ENCODE measurements around the gene AADACL2. TPM values are rescaled to one million over a fixed set of nuclear protein-coding genes. Genes with fewer than 3 reads are reported as not detected.

Gene AADACL2
- total RNA-seq, 4 donors from 2014 or later, result 0.21 TPM; not detected in 3

DNA sequence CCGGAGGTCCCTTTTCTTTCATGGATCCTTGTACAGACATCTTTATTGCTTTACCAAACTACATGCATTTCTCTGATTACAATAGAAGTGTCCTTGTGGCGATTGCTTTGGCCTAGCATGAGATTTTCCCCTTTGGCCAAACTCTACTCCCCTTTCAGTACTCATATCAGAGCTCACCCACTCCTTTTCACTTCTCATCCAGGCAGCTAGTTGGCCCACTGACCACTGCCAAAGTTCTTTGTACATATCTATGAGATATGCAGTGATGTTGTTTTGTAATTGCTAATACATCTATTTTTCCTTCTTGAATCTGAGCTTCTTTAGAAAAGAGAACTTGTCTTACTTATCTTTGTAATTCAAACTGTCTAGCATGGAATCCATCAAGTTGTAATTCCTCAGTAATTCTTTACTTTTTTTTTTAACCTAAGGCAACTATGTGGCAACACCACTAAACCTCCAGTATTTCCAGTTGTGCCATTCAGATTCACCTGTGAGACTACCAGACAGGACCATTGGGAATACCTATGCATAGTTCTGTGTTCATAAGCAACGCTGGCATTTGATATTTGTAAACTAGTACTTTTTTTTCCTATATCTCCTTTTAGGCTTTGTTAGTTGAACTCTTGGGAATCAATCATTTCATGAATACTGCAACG is 39.2 kb downstream of the AADACL2 start:
- H3K4me1 ChIP-seq, result peaks cover 0 to 57% (median 11%) of the 10 kb centered on the region in 4 donors
- TF ChIP-seq EP300 (IDR thresholded peaks at IDR 0.05) (no peak), POLR2A (IDR thresholded peaks at IDR 0.05) (no peak), CTCF (IDR thresholded peaks at IDR 0.05) (no peak)
- no peak overlapping the region for H3K4me3 ChIP-seq
- H3K9me3 ChIP-seq, result no peaks in the 10 kb centered on the region
- WGBS, 2 donors, result 92 to 97% methylated on average over 4 of the region's 4 CpGs
- no peak overlapping the region for H3K27ac ChIP-seq
- H3K36me3 ChIP-seq, result no peaks in the 10 kb centered on the region
- H3K27me3 ChIP-seq, result no peaks in the 10 kb centered on the region
- DNase-seq (ENCODE audit: low spot score in 2 of 2), result no peak

DNA sequence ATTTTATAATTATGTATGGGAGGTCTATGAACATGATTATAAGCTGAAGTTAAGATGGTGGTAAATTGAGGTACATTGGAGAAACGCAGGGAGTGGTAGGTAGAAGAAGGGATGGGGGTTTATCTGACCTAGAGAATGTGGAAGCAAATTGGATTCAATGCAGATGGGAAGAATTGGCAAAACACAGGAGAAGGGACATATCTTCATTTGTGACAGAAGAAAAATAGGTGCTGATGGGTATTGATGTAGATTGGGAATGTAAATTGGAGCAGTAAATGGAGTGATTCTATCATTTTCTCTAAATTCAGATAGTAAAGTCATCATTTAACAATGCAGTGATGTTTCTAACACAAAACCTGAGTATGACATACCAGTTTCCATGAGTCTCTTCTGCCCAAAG is 40.5 kb downstream of the AADACL2 start:
- TF ChIP-seq CTCF (IDR thresholded peaks at IDR 0.05) (no peak), EP300 (IDR thresholded peaks at IDR 0.05) (no peak), POLR2A (IDR thresholded peaks at IDR 0.05) (no peak)
- no peak overlapping the region for H3K4me3 ChIP-seq
- no peaks in the 10 kb centered on the region for H3K27me3 ChIP-seq
- no peak for DNase-seq (ENCODE audit: low spot score in 2 of 2)
- no peak overlapping the region for H3K27ac ChIP-seq
- peaks cover 0 to 50% (median 11%) of the 10 kb centered on the region in 4 donors for H3K4me1 ChIP-seq
- H3K9me3 ChIP-seq, result no peaks in the 10 kb centered on the region
- H3K36me3 ChIP-seq, result no peaks in the 10 kb centered on the region
- 94 to 100% methylated on average over 1 of the region's 1 CpG for WGBS, 2 donors

DNA sequence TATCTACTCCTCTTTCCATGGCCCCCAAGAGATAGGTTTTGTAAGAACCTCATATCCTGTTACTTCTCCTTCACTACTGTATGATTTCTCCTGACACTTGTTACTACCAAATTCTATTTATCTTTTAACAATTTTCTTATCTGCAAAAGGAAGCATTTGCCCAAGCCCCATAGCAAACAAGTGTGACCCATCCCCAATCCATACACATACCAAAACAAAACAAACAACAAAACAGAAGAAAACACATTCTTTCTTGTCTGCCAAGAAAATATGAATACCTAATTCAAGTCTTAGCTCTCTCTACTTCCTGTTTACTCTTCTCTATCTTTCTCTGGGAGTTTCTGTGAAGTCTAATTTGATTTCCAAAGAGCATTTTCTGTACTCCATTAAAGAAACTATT is 41.2 kb downstream of the AADACL2 start:
- DNase-seq (ENCODE audit: low spot score in 2 of 2), result no peak
- Histone ChIP-seq H3K9me3 (no peaks in the 10 kb centered on the region), H3K27me3 (no peaks in the 10 kb centered on the region), H3K4me3 (no peak overlapping the region), H3K27ac (no peak overlapping the region), H3K4me1 (peaks cover 0 to 45% (median 11%) of the 10 kb centered on the region in 4 donors), H3K36me3 (no peaks in the 10 kb centered on the region)
- TF ChIP-seq CTCF (IDR thresholded peaks at IDR 0.05) (no peak), EP300 (IDR thresholded peaks at IDR 0.05) (no peak), POLR2A (IDR thresholded peaks at IDR 0.05) (no peak)

DNA sequence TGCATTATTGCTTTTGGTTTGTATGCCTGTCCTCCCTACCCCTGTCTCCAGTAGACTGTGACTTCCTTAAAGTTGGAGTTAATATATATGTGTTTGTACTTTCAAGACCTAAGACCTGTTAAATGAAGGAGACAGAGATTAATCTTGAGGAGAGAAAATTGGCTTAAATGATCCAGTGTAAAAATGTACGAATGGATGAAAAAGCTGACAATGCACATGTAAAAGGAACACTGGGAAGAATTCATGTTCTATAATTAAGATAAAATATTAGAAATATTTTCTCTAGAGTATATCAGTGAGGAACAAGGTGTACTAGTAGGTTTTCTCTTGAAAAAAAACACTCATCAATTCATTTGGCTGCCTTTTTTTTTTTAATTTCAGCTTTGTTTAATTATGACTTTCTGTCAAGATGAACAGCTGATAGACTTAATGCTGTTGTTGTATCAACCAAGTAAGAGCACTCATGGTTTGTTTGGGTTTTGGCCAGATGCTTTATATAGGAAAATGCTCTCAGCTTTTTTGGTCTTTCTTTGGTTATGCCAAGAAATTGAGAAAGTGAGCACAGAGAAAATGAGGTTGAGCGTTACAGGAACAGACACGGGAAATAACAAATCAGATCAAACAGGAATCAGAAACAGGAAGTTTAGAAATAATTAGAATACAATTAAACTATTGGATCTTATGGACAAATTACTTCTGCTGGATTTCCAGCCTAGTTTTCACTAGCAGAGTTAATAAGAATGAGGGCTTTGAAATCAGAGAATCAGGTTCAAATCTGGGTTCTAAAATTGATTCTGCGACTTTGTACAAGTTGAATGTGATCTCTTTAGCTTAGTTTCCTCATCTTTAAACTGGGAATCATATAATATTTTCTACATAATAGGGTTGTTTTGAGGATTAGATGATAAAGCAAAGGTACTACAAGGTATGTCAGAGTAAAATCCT is 41.9 kb downstream of the AADACL2 start:
- Histone ChIP-seq H3K4me1 (peaks cover 0 to 38% (median 11%) of the 10 kb centered on the region in 4 donors), H3K36me3 (no peaks in the 10 kb centered on the region), H3K27me3 (no peaks in the 10 kb centered on the region), H3K27ac (no peak overlapping the region), H3K9me3 (no peaks in the 10 kb centered on the region), H3K4me3 (no peak overlapping the region)
- WGBS, 2 donors, result 67 to 75% methylated on average over 4 of the region's 4 CpGs
- TF ChIP-seq CTCF (IDR thresholded peaks at IDR 0.05), result no peak
- TF ChIP-seq POLR2A (IDR thresholded peaks at IDR 0.05), result no peak
- no peak for TF ChIP-seq EP300 (IDR thresholded peaks at IDR 0.05)
- DNase-seq (ENCODE audit: low spot score in 2 of 2), result no peak

GRCh38 chr3:151776259-151776740 is 42.6 kb downstream of the AADACL2 start:
- 78 to 90% methylated on average over 1 of the region's 1 CpG for WGBS, 2 donors
- H3K4me1 ChIP-seq, result peaks cover 0 to 31% (median 5%) of the 10 kb centered on the region in 4 donors

More at GRCh38 chr3:151776259-151776740, 42.6 kb downstream of the AADACL2 start:
- H3K27me3 ChIP-seq, result no peaks in the 10 kb centered on the region
- no peak for DNase-seq (ENCODE audit: low spot score in 2 of 2)
- no peak overlapping the region for H3K27ac ChIP-seq
- no peak for TF ChIP-seq CTCF (IDR thresholded peaks at IDR 0.05)
- TF ChIP-seq POLR2A (IDR thresholded peaks at IDR 0.05), result no peak
- TF ChIP-seq EP300 (IDR thresholded peaks at IDR 0.05), result no peak
- H3K4me3 ChIP-seq, result no peak overlapping the region
- H3K36me3 ChIP-seq, result no peaks in the 10 kb centered on the region
- H3K9me3 ChIP-seq, result no peaks in the 10 kb centered on the region

Measured in tibial nerve (tissue), 4 donors.